GM12892 (cell line): ENCODE data around the gene EIF4G1.

Source experiments
- POLR2A ChIP-seq: IDR thresholded peaks from 2 replicates; pipeline ENCODE4 v1.6.1; 2011; ENCODE audit warnings: low read depth, low read length, control low read depth
- POLR2AphosphoS5 ChIP-seq: IDR thresholded peaks from 2 replicates; pipeline ENCODE4 v1.6.1; 2011; ENCODE audit warnings: low read depth, low read length, control low read depth

DNA sequence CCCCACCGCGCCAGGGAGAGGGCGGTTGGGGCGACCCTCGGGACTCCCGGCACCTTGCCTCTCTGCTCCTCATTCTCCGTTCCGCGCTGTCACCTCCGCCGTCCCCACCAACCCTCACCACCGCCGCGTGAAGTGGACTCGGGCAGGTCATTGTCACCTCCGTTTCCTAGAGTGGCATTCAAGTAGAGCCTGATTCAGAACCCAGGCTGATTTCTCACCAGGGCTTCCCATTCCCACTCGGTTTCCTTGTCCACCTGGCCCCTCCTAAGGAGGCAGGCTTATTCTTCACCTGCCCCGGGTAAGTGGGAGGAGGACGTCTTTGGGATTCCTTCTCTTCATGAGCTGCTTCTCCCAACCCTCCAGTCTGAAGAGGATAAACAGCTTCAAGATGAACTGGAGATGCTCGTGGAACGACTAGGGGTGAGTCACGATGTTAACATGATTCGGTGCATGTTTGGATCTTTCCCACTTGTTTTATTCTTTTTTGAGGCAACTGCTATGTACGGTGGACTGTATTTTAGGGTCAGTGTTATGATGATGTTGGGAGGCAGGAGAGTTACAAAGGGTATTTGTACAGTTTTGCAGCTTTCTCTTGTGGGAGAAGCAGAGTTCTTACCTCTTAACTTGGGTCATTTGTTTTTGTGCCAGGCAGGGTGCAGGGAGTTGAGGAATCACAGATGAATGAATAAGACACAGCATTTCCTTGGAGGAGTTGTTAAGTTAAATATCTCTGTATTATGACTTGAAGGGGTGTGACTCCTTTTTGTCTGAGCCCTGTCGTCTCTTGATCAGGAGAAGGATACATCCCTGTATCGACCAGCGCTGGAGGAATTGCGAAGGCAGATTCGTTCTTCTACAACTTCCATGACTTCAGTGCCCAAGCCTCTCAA, 14.7 kb upstream of the EIF4G1 start:
- TF ChIP-seq POLR2A (no peak), POLR2AphosphoS5 (no peak)
